A673 (cell line): ENCODE results near the gene SORL1. TPM values are rescaled to one million over a fixed set of nuclear protein-coding genes. Genes with fewer than 3 reads are reported as not detected.

Source experiments
- BruUV-seq: library from RNA; stranded (reverse); fragments of 400-500 nt; replicated peaks from 2 replicates; lab custom pipeline; 2021; lab: Mats Ljungman, UMichigan
- CTCF ChIA-PET: fragments of 300-600 bp; sonication (Branson Sonifier 250); formaldehyde crosslinking; loops from one replicate; lab custom pipeline; 2022; ENCODE audit warnings: antibody characterized with exemption; lab: Charles Lee
- POLR2A ChIA-PET: fragments of 300-600 bp; sonication (Branson Sonifier 250); formaldehyde crosslinking; loops from one replicate; lab custom pipeline; 2022; ENCODE audit warnings: antibody characterized with exemption; ENCODE audit not compliant: low non-redundant PET; lab: Charles Lee
- DNase-seq: peaks from one replicate; pipeline ENCODE4 v3.0.0-alpha.2; 2015; ENCODE audit warnings: low spot score
- H3K27ac ChIP-seq: fragments of 200-600 bp; sonication (generic); 2 replicates; pipeline ENCODE4 v1.5.1; 2016; ENCODE audit warnings: mixed run types, low read depth, mild to moderate bottlenecking, mixed read lengths, antibody characterized with exemption, low read length; ENCODE audit not compliant: poor library complexity, severe bottlenecking
- H3K27me3 ChIP-seq: fragments of 200-600 bp; sonication (generic); replicated peaks from 2 replicates; pipeline ENCODE4 v1.6.1; 2017; ENCODE audit warnings: mixed run types, low read depth, mild to moderate bottlenecking, mixed read lengths, antibody characterized with exemption, low read length; ENCODE audit not compliant: insufficient read depth, poor library complexity
- H3K36me3 ChIP-seq: fragments of 200-600 bp; sonication (generic); 2 replicates; pipeline ENCODE4 v1.6.1; 2016; ENCODE audit warnings: mixed run types, mild to moderate bottlenecking, mixed read lengths, antibody characterized with exemption, low read length; ENCODE audit not compliant: insufficient read depth, poor library complexity, severe bottlenecking
- H3K4me1 ChIP-seq: fragments of 200-600 bp; sonication (generic); 2 replicates; pipeline ENCODE4 v1.6.1; 2017; ENCODE audit warnings: mixed run types, mild to moderate bottlenecking, mixed read lengths, antibody characterized with exemption, low read length; ENCODE audit not compliant: insufficient read depth, poor library complexity, severe bottlenecking
- H3K4me3 ChIP-seq: fragments of 200-600 bp; sonication (generic); 2 replicates; pipeline ENCODE4 v1.5.1; 2016; ENCODE audit warnings: low read depth, mixed run types, mild to moderate bottlenecking, mixed read lengths, low read length; ENCODE audit not compliant: poor library complexity, severe bottlenecking
- H3K9me3 ChIP-seq: fragments of 200-600 bp; sonication (generic); 2 replicates; pipeline ENCODE4 v1.6.1; 2016; ENCODE audit warnings: mixed run types, low read depth, mild to moderate bottlenecking, mixed read lengths, antibody characterized with exemption, low read length; ENCODE audit not compliant: poor library complexity, severe bottlenecking
- CTCF ChIP-seq: fragments of 300-800, 200-600 bp; sonication (generic); conservative IDR thresholded peaks from 2 replicates; pipeline ENCODE4 v1.5.1; 2017; ENCODE audit warnings: low read depth, mild to moderate bottlenecking, antibody characterized with exemption, low read length, moderate library complexity, mixed read lengths
- EZH2 ChIP-seq: fragments of 200-600 bp; sonication (generic); IDR thresholded peaks from 2 replicates; pipeline ENCODE4 v1.6.1; 2017; ENCODE audit warnings: borderline replicate concordance, low read depth, mild to moderate bottlenecking, mixed read lengths, antibody characterized with exemption, low read length; ENCODE audit not compliant: poor library complexity, severe bottlenecking
- intact Hi-C: fragments of 100-400 bp; cut with micrococcal nuclease; formaldehyde crosslinking; loops from one replicate; pipeline ENCODE4 v1.10.0; 2022; ENCODE audit not compliant: unreplicated experiment
- total RNA-seq: library from RNA; stranded (reverse); gene quantifications from 2 replicates; pipeline ENCODE4 v1.2.3, GENCODE V29; 2021

Gene SORL1
- total RNA-seq, 1 experiment from 2014 or later: 0.95 TPM

GRCh38 chr11:121466063-121466794, 14.1 kb downstream of the SORL1 start:
- POLR2A ChIA-PET: no interaction called here
- H3K27ac ChIP-seq: no peak overlapping the region
- H3K9me3 ChIP-seq: no peaks in the 10 kb centered on the region
- CTCF ChIA-PET: no interaction called here
- no peaks in the 10 kb centered on the region for H3K27me3 ChIP-seq
- peak; percentile 93 for DNase-seq
- no peak overlapping the region for H3K4me3 ChIP-seq
- TF ChIP-seq CTCF (no peak), EZH2 (no peak)
- peaks cover 17% of the 10 kb centered on the region for H3K4me1 ChIP-seq
- no TSS peak for BruUV-seq
- no peaks in the 10 kb centered on the region for H3K36me3 ChIP-seq
- intact Hi-C loops: no loop called here

GRCh38 chr11:121467471-121467870, 15.4 kb downstream of the SORL1 start:
- TF ChIP-seq EZH2: no peak
- CTCF ChIA-PET: no interaction called here
- POLR2A ChIA-PET: no interaction called here
- DNase-seq: no peak
- Histone ChIP-seq H3K36me3 (no peaks in the 10 kb centered on the region), H3K4me3 (no peak overlapping the region), H3K27me3 (no peaks in the 10 kb centered on the region), H3K27ac (no peak overlapping the region), H3K4me1 (peaks cover 17% of the 10 kb centered on the region), H3K9me3 (no peaks in the 10 kb centered on the region)
- no TSS peak for BruUV-seq
- intact Hi-C loops: no loop called here

- Histone ChIP-seq H3K4me1 (peaks cover 17% of the 10 kb centered on the region), H3K4me3 (no peak overlapping the region), H3K36me3 (no peaks in the 10 kb centered on the region), H3K27me3 (no peaks in the 10 kb centered on the region), H3K27ac (no peak overlapping the region), H3K9me3 (no peaks in the 10 kb centered on the region)
- CTCF ChIA-PET: no interaction called here
- intact Hi-C loops: no loop called here
- TF ChIP-seq CTCF: no peak
- TF ChIP-seq EZH2: no peak
- no peak for DNase-seq
- no TSS peak for BruUV-seq
- POLR2A ChIA-PET: no interaction called here
These were observed 15.9 kb downstream of the SORL1 start for GRCh38 chr11:121467965-121468364.

- H3K9me3 ChIP-seq: no peaks in the 10 kb centered on the region
- H3K27ac ChIP-seq: no peak overlapping the region
- POLR2A ChIA-PET: no interaction called here
- no peaks in the 10 kb centered on the region for H3K27me3 ChIP-seq
- peaks cover 17% of the 10 kb centered on the region for H3K4me1 ChIP-seq
- H3K4me3 ChIP-seq: no peak overlapping the region
- H3K36me3 ChIP-seq: no peaks in the 10 kb centered on the region
- no TSS peak for BruUV-seq
- no peak for DNase-seq
- intact Hi-C loops: no loop called here
- CTCF ChIA-PET: no interaction called here
- TF ChIP-seq CTCF: no peak
- no peak for TF ChIP-seq EZH2
These were observed 17.8 kb downstream of the SORL1 start for GRCh38 chr11:121469910-121470309.
